OCI-M2 (cell line): ENCODE data around the gene IDH1.
"Not testable (repeated sequence)": the region's sequence is repeated elsewhere in the genome, so short reads cannot be mapped to it uniquely, and the experiment has no call there.

ENCODE experiments used
- DNase-seq: peaks from one replicate; lab custom pipeline; 2025; ENCODE audit not compliant: unreplicated experiment; lab: John Stamatoyannopoulos, UW

Gene IDH1

DNA sequence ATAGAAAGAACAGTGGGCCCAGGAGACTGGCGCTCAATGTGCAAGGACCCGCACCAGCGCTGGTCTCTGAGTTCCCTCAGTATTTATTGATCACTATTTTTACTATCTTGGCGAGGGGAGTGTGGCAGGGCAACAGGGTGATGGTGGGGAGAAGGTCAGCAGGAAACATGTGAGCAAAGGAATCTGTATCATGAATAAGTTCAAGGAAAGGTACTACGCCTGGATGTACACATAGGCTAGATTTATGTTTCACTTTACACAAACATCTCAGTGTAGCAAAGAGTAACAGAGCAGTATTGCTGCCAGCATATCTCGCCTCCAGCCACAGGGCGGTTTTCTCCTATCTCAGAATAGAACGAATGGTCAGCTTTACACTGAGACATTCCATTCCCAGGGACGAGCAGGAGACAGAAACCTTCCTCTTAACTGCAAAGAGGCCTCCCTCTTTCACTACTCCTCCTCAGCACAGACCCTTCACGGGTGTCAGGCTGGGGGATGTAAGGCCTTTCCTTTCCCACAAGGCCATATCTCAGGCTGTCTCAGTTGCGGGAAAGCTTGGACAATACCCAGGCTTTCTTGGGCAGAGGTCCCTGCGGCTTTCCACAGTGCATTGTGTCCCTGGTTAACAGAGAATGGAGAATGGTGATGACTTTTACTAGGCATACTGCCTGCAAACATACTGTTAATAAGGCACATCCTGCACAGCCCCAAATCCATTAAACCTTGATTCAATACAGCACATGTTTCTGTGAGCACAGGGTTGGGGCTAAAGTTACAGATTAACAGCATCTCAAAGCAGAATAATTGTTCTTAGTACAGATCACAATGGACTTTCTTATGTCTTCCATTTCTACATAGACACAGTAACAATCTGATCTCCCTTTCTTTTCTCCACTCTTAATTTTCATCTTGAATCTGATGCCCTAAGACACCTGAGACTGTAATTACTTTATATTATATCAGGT, 2.3 kb upstream of the IDH1 start:
- DNase-seq, result not testable (repeated sequence)

DNA sequence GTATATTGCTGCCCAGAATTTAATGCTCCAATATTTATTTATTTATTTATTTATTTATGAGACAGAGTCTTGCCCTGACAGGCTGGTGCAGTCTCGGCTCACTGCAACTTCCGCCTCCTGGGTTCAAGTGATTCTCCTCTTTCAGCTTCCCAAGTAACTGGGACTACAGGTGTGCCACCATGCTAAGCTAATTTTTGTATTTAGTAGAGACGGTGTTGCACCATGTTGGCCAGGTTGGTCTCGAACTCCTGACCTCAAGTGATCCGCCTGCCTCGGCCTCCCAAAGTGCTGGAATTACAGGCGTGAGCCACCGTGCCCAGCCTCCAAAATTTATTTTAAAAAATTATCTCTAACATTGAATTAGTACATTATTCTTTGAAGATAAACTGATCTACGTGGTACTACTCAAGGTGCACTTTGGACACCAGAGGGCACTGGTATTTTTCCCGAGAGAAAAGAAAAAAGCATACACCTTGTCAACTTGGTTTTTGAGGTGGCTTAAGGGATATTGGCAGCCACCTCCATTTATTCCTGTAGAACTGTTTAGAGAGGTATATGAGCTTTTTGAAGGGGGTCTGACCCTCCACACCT, 1.4 kb upstream of the IDH1 start:
- no peak for DNase-seq

DNA sequence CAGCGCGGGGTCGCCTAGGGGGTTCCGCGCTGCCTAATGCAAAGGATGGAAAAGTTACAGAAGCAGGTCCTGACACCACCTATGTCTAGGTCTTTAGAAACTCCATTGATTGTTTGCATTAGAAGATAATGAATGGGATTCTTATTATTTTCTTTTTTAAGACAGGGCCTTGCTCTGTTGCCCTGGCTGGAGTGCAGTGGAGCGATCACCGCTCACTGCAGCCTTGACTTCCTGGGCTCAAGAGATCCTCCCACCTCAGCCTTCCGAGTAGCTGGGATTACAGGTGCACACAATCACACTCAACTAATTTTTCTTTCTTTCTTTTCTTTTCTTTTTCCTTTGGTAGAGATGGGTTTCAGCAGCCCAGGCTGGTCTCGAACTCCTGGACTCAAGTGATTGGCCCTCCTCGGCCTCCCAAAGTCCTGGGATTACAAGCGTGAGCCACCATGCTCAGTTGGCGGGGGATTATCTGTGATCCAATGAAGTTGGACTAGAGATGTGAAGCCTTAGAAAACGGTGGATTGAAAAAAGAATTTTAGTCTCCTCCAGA, 761 bp upstream of the IDH1 start:
- no peak for DNase-seq

DNA sequence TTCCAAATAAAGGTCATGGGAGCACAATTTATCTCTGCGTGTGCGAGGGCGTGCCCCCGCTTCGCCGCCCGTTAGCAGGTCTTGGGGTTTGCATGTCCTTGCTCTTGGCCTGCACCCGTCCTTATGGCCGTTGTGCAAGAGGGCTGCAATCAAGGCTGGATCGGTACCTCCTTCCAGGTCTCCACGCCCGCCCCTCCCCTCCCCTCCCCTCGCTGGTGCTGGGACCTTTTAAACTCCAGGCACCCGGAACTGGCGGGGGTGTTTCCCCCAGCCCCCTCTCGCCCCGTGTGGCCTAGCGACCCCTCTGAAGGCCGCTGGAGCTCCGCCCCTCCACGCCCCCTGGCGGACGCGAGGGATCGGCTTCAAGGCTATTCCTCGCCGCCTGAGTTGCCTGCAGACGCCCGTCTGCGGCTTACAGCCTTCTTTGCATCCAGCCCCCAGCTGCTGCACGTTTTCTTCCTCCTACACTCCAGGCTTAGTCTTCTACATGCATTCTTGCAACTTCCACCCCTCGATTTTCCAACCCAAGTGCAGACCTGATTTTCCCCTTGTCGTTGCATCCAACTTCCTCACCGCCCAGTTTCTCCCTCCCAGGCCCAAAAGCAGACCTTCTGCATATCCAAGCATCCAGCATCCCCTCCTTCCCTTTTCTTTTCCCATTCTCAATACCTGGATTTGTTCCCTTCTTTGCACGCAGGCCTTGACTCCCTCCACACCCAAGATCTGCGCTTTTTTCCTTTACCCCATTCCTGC, 577 bp downstream of the IDH1 start:
- peak; percentile 41 for DNase-seq

DNA sequence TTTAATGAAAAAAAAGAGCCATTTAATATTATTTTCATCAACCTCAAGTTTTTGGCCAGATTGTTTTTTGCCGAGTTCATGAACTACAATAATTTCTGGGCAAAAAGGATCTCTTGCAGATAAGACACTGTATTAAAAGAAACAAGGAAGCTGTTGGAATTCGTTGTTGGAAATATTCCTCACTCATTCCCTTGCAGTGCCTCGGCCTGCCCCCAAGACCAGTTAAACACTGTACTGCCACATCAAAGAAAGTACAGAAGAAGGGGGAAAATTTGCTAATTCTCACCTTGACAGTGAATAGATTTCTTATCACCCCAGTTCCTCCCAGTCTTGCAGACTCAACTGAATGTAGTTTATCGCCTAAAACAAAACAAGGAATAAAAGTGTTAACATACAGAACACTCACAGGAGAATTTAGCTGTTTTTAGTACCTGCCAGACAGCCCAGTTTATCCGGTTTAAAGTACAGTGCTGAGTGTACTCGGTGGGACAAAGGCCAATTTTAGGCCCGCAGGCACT, 1.2 kb downstream of the IDH1 start:
- DNase-seq, result no peak

DNA sequence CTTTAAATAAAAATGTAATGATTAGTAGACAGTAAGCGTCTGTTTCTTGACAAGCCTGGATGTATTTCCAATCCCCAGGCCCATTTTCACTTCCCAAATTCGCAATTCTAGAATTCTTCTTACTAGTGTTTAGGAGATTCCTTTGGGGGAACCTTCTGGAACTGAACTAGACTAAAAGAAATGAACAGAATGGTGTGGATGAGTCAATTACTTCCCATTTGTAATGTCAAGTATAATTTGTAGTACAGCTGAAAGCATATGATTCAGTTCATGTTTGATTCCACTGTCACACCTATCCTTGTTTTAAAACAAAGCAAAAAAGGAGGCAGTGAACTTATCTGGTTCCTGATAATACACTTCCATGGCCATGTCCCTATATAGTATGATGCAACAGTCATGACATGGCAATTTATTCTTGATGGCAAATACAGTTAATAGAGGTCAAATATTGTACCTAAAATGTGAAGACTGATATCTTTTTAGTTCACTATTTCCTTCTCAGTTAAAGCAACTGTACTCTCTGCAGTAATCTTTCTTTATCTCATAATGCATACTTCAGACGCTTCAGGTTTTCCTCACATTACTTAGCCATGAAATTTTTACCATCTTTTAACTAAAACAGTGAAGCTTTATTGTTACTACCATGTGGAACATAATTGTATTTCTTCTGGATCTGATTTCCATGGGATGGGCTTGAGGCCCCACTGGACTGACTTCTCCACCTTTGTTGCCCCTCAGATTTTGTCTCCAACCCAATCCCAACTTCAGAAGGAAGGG, 2.0 kb downstream of the IDH1 start:
- DNase-seq, result no peak

DNA sequence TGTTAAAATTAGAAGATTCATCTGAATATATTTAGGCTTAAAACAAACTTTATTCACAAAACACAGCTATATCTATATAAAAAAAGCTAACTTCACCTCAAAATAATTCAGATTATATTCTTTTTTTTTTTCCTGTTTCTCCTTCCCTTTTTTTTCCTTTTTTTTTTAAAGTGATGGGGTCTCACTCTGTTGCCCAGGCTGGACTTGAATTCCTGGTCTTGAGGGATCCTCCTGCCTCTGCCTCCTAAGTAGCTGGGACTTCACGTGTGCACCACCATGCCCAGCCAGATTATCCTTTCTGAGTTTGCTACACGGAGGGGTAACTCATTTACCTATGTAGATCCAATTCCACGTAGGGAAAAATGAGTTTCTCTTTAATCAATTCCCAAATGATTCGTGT, 3.8 kb downstream of the IDH1 start:
- DNase-seq, result no peak

DNA sequence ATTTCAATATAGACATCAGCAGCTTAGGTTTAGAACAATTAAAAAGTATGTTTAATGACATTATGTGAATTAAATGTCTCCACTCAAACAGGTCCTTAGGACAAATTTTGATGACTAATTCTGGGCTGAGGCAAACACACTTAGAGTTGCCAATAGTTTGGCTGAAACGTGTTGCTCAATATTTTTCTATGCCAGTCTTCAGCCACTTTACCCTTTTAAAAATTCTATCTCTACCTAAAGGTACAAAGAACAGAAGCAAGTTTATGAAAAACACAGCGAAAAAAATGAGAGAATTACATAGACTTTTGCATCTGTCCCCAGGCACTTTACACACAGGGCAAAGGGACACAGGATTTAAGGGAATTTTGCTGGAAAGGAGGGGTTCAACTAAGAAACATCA, 4.5 kb downstream of the IDH1 start:
- DNase-seq, result no peak

DNA sequence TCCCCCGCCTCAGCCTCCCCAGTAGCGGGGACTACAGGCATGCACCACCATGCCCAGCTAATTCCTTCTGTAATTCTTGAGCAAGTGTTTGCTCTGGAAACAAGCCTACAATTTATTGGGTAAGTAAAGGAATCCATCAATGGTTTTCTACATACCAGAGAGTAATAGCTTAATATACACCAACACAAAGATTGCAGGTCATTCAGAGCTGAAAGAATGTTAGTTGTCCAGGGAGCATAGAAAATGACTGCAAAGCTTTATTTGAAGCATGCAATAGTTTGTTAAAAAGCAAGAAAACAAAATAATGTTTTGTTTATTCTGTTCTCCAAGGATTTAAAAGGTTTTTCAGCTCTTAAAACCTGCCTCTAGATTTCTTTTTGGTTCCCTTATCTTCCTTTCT, 5.6 kb downstream of the IDH1 start:
- no peak for DNase-seq

DNA sequence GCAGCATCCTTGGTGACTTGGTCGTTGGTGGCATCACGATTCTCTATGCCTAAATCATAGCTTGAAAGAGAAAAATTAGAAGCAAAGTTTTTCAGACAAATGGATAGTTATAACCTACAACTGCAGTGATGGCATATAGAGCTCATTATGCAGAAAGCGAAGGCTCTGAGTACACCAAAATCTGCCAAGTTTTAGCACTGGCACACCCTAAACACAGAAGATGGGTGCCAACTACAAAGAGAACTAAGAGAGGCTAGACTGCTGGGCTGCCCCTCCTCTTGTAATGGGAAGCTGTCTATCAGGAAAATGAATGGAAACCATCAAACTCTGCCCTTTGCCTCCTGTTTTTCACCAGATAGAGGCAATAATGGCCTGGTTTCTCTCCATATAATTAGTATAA, 6.3 kb downstream of the IDH1 start:
- no peak for DNase-seq

DNA sequence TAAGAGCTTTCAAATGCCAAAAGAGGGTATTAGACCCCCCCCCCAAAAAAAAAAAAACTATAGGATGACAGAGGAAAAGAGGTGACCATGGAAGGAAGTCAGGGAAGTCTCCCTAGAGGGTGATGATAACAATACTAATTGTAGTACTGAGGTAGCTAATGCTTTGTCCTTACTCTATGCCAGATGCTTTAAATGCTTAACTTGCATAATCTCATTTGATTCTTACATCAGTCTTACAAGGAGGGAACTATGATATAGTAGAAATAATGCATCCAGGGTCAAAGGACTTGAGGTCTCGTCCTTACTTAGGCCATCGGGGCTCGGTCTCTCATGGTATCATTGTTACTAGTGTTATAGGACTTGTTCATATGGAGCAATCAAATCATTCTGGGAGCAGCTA, 9.1 kb downstream of the IDH1 start:
- no peak for DNase-seq

DNA sequence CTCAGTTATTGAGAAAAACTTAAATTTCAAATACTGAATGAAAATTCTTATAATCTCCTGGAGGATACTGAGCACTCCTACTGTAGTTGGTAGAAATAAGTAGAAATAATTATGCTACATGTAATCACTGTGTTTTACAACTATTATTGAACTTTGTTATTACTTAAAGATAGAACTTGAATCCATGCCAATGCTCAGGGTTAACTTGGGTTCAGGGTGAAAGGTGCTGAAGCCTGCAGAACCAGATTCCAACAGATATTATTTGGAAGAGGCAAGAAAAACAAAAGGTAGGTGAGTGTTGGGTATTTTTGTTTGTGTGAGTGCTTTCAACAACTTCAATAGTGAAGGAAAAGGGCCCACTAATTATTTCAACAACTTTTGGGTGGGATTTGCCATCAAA, 10.4 kb downstream of the IDH1 start:
- no peak for DNase-seq

DNA sequence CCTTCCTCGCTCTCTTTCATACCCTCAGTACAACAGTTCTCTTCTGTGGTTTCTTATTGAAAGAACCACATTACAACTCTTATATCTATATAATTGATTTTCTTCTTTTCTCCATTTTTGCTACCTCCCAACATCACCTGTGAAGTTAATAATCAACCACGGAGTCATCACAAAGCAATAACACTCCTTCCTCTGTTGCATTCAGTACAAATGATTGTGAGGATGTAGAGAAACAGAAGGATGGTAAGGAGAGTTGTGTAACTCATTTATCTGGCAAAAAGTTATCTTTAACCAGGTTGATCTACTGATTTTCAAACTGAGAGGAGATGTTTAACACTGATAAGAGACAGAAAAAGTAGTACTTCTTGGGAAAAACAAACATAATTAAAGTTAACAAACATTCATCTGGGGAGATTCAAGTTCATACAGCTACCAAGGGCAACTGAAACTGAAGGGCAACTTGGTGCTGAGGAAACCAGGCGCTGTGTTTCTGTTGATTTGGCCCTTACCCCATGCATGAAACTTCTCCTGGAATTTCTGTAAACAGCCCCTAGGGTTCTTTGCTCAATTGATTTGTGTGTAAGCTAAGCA, 14.2 kb downstream of the IDH1 start:
- DNase-seq, result no peak

DNA sequence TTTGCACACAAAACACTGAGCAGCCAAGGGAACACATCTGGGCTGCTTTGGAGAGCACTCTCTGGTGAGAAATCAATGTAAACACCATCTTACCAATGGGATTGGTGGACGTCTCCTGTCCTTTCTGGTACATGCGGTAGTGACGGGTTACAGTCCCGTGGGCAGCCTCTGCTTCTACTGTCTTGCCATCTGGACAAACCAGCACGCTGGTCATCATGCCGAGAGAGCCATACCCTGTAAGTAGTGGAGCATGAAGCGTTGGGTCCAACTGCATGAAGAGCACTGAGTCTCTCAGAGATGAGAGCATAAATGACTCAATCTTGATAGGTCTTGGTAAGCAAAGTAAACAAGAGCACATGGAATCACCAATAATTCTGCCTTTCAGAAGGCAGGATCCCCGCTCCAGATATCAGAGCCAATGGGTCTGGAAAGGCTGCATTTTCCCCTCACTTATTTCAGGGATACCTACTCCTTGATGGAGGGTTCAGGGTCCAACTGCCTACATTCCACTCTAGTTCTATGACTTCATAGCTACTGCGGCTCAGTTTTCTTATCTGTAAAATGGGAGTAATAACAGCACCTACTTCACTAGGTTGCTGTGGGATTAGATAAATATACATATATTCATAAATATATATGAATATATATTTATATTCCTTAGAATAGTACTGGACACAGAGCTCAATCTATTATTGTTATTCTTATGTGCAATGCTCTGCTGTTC, 14.9 kb downstream of the IDH1 start:
- DNase-seq, result no peak

DNA sequence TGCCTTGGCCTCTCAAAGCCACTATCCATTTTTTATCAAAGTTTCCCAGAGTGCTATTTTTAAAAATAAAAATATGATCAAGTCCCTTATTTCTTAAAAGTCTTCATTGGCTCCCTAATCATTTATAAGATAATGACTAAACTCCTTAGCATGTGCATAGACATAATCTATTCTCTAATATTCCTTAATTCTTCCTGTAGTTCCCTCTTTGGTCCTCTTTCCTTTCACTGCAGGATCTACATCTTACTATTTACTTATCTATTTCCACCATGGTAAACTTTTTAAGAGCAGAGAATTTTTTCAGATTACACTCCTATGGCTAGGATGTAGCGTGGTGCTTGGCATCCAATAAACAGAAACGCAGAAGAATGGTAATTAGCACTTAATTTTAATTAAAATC, 19.0 kb downstream of the IDH1 start:
- DNase-seq, result no peak

DNA sequence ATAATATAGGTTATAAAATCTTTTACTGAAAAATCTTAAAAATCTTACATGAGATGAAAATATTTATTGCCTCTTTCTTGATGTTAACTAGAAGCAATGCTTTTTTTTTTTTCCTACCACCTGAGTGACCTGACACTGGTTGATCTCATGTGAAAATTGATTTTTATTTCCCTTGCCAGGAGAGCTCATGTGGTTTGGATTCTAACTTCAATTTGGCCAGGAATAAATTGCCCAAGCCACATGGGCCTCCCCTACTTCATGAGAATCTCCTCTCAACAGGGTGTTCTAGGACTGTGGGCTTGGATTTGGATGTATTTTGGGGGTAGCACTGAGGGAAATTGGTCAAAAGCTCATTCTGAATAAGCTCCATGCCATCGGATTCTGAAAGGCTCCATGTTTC, 20.1 kb downstream of the IDH1 start:
- no peak for DNase-seq

DNA sequence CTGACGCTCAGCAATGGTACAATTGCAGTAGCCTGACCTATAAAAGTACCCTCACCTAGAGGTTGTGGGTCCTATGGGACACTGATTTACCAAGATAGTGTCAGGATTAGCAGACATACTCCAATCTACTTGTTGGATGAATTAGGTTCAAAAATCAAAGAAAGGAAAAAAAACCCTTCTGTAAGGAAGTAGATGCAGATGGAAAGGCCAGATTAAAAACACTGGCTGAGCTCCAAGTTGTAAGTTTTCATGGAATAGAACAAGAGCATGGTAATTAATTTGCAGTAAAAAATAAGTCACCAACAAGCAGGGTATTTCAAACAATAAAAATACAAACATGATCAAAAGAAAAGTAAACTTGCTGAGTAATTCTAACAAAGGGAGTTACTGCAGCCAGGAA, 26.4 kb downstream of the IDH1 start:
- no peak for DNase-seq

DNA sequence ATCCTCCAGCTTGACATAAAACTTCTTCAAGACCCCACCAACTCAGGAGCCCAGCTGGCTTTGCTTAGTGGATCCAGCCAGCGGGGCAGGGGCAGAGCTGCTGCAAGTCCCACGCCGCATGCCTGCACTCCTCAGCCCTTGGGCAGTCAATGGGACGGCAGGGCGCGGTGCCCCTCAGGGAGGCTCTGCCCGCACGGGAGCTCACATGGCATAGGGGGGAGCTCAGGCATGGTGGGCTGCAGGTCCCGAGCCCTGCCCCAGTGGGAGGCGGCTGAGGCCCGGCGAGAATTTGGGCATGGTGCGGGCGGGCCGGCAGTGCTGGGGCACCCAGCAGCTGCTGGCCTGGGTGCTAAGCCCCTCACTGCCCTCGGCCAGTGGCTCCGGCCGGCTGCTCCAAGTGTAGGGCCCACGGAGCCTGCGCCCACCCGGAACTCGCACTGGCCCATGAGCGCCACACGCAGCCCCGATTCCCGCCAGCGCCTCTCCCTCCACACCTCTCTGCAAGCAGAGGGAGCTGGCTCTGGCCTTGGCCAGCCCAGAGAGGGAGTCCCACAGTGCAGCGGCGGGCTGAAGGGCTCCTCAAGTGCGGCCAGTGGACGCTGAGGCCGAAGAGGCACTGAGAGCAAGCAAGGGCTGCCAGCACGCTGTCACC, 27.2 kb downstream of the IDH1 start:
- DNase-seq, result no peak

DNA sequence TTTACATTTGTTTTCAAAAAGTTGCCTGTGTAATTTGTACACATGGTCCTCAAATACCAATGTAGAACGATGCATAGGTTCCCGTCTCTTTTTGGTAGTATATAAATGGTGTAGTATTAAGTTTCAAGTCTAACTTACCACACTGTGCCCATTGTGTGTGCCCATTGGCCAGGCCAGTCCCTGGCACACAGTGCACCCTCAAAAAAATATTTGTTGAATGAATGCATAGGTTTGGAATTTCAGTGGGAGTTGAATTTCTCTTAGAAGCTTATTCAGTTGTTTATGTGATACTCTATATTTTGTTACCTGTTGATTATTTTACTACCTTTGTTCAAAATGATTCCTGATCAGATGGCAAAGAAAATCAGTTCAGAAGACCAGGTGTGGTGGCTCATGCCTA, 30.1 kb downstream of the IDH1 start:
- no peak for DNase-seq
